Hepatocyte (in vitro differentiated cells): Measurements from ENCODE around the gene BORCS5. TPM values are rescaled to one million over a fixed set of nuclear protein-coding genes. Genes with fewer than 3 reads are reported as not detected.
"Not testable (repeated sequence)": the region's sequence is repeated elsewhere in the genome, so short reads cannot be mapped to it uniquely, and the experiment has no call there.

ENCODE experiments used
- DNase-seq: peaks from one replicate; pipeline ENCODE4 v3.0.0-alpha.2; 2016; ENCODE audit warnings: low spot score
- H2AFZ ChIP-seq: fragments of 200-600 bp; sonication (generic); 2 replicates; pipeline ENCODE4 v1.6.0; 2016; ENCODE audit warnings: antibody characterized with exemption, mild to moderate bottlenecking
- H3K27ac ChIP-seq: fragments of 200-600 bp; sonication (generic); 2 replicates; pipeline ENCODE4 v1.5.1; 2016; ENCODE audit warnings: mild to moderate bottlenecking
- H3K27me3 ChIP-seq: fragments of 200-600 bp; sonication (generic); 2 replicates; pipeline ENCODE4 v1.6.1; 2016
- H3K36me3 ChIP-seq: fragments of 200-600 bp; sonication (generic); replicated peaks from 2 replicates; pipeline ENCODE4 v1.5.1; 2016; ENCODE audit warnings: low read depth; ENCODE audit not compliant: insufficient read depth
- H3K4me1 ChIP-seq: fragments of 200-600 bp; sonication (generic); 2 replicates; pipeline ENCODE4 v1.5.1; 2016; ENCODE audit warnings: mild to moderate bottlenecking, moderate library complexity; ENCODE audit not compliant: insufficient read depth
- H3K4me2 ChIP-seq: fragments of 200-600 bp; sonication (generic); 2 replicates; pipeline ENCODE4 v1.6.0; 2016
- H3K4me3 ChIP-seq: fragments of 200-600 bp; sonication (generic); 2 replicates; pipeline ENCODE4 v1.5.1; 2016; ENCODE audit warnings: mild to moderate bottlenecking
- H3K79me2 ChIP-seq: fragments of 200-600 bp; sonication (generic); 2 replicates; pipeline ENCODE4 v1.6.0; 2017; ENCODE audit warnings: mild to moderate bottlenecking
- H3K9me2 ChIP-seq: fragments of 200-600 bp; sonication (generic); replicated peaks from 2 replicates; pipeline ENCODE4 v1.6.0; 2017; ENCODE audit warnings: mild to moderate bottlenecking; ENCODE audit not compliant: insufficient read depth
- H3K9me3 ChIP-seq: fragments of 200-600 bp; sonication (generic); 2 replicates; pipeline ENCODE4 v1.5.1; 2016; ENCODE audit warnings: low read depth, mild to moderate bottlenecking
- H4K20me1 ChIP-seq: fragments of 200-600 bp; sonication (generic); 2 replicates; pipeline ENCODE4 v1.6.0; 2016; ENCODE audit warnings: mild to moderate bottlenecking; ENCODE audit not compliant: insufficient read depth, poor library complexity, severe bottlenecking
- EZH2 ChIP-seq: fragments of 200-600 bp; sonication (generic); IDR thresholded peaks from 2 replicates; pipeline ENCODE4 v1.6.1; 2016; ENCODE audit warnings: antibody characterized with exemption, mild to moderate bottlenecking, borderline replicate concordance
- EZH2phosphoT487 ChIP-seq: fragments of 200-600 bp; sonication (generic); IDR thresholded peaks from one replicate; pipeline ENCODE4 v1.6.1; 2018; ENCODE audit warnings: antibody characterized with exemption, mild to moderate bottlenecking, low read depth, moderate library complexity; ENCODE audit not compliant: unreplicated experiment, severe bottlenecking
- WGBS: methylation state at CpG from one replicate; pipeline ENCODE4 v1.1.6; 2016; ENCODE audit warnings: low lambda C conversion rate; ENCODE audit errors: missing lambda C conversion rate; 5-methylcytosine and 5-hydroxymethylcytosine counted together
- polyA plus RNA-seq: library from polyadenylated mRNA; unstranded; fragments of >200 nt; fragmentation: Nextera tagmentation; extraction: Ambion mirVana; gene quantifications from 2 replicates; pipeline ENCODE4 v1.2.1, GENCODE V29; 2016
- total RNA-seq: library from RNA; depleted of rRNA; stranded (reverse); fragments of >200 nt; gene quantifications from 2 replicates; pipeline ENCODE4 v1.2.3, GENCODE V29; 2014
- TF ChIP-seq, protein P1 (sequence below): fragments of 200-600 bp; sonication (generic); IDR thresholded peaks from 2 replicates; pipeline ENCODE4 v1.5.1; 2016; ENCODE audit warnings: antibody characterized with exemption, mild to moderate bottlenecking; ENCODE audit not compliant: poor library complexity

Gene BORCS5
- total and polyA plus RNA-seq, 2 experiments from 2014 or later: 6.6 to 11.2 TPM

DNA sequence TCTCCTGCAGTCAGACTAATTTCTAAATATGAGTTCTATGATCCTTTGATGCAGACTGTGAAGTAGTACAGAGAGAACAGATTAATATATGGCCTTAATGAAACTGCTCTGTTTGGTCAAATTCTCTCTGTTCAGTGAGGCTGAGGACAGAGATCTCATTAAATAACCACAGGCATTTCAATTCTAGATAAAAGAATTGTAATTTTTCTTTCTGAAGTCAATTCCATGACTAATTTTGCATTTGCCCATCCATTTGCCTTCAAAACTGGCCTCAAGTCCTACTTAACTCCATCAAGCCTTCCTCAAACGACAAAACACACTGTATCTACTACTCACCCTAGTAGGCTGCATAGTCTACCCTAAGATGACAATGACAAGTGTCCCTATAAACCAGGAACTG is 138.7 kb downstream of the BORCS5 start:
- H3K9me3 ChIP-seq: no peaks in the 10 kb centered on the region
- no peak for DNase-seq
- H4K20me1 ChIP-seq: no peaks in the 10 kb centered on the region
- TF ChIP-seq, protein P1, sequence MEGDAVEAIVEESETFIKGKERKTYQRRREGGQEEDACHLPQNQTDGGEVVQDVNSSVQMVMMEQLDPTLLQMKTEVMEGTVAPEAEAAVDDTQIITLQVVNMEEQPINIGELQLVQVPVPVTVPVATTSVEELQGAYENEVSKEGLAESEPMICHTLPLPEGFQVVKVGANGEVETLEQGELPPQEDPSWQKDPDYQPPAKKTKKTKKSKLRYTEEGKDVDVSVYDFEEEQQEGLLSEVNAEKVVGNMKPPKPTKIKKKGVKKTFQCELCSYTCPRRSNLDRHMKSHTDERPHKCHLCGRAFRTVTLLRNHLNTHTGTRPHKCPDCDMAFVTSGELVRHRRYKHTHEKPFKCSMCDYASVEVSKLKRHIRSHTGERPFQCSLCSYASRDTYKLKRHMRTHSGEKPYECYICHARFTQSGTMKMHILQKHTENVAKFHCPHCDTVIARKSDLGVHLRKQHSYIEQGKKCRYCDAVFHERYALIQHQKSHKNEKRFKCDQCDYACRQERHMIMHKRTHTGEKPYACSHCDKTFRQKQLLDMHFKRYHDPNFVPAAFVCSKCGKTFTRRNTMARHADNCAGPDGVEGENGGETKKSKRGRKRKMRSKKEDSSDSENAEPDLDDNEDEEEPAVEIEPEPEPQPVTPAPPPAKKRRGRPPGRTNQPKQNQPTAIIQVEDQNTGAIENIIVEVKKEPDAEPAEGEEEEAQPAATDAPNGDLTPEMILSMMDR: no peak
- H3K4me1 ChIP-seq: no peaks in the 10 kb centered on the region
- no peak overlapping the region for H3K4me3 ChIP-seq
- H3K4me2 ChIP-seq: no peak overlapping the region
- H3K27ac ChIP-seq: no peak overlapping the region
- no peaks in the 10 kb centered on the region for H3K36me3 ChIP-seq
- H2AFZ ChIP-seq: no peak overlapping the region
- no peaks in the 10 kb centered on the region for H3K9me2 ChIP-seq
- H3K27me3 ChIP-seq: no peaks in the 10 kb centered on the region
- WGBS: 100% methylated on average over 1 of the region's 1 CpG
- peaks cover 80% of the 10 kb centered on the region for H3K79me2 ChIP-seq

DNA sequence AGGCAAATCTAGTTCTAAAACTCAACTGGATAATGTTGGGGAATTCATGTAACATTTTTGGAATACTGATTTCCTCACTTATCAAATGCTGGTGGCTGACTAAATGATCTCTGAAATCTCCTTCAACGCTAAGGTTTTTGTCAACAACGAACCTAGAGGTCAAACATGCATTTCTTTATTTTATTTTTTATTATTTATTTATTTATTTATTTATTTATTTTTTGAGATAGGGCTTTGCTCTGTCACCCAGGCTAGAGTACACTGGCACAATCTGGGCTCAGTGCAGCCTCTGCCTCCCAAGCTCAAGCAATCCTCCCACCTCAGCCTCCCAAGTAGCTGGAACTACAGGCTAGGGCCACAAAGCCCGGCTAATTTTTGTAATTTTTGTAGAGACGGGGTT is 141.3 kb downstream of the BORCS5 start:
- Histone ChIP-seq H2AFZ (no peak overlapping the region), H3K4me1 (no peaks in the 10 kb centered on the region), H3K4me2 (no peak overlapping the region), H3K27me3 (no peaks in the 10 kb centered on the region), H3K9me3 (no peaks in the 10 kb centered on the region), H3K9me2 (no peaks in the 10 kb centered on the region), H3K79me2 (peaks cover 96% of the 10 kb centered on the region), H3K4me3 (no peak overlapping the region), H4K20me1 (no peaks in the 10 kb centered on the region), H3K36me3 (no peaks in the 10 kb centered on the region), H3K27ac (no peak overlapping the region)
- 96% methylated on average over 4 of the region's 4 CpGs for WGBS
- TF ChIP-seq EZH2phosphoT487: no peak
- TF ChIP-seq, protein P1: no peak
- TF ChIP-seq EZH2: no peak
- no peak for DNase-seq

- Histone ChIP-seq H3K27ac (no peak overlapping the region), H3K27me3 (no peaks in the 10 kb centered on the region), H3K79me2 (peaks cover 97% of the 10 kb centered on the region), H3K4me2 (no peak overlapping the region), H3K36me3 (no peaks in the 10 kb centered on the region), H3K9me3 (no peaks in the 10 kb centered on the region), H3K9me2 (no peaks in the 10 kb centered on the region), H4K20me1 (no peaks in the 10 kb centered on the region), H3K4me1 (peaks cover 8% of the 10 kb centered on the region), H2AFZ (no peak overlapping the region), H3K4me3 (no peak overlapping the region)
- no peak for TF ChIP-seq EZH2phosphoT487
- TF ChIP-seq EZH2: no peak
- TF ChIP-seq, protein P1: no peak
- WGBS: 91% methylated on average over 5 of the region's 5 CpGs
- no peak for DNase-seq
These were observed 143.2 kb downstream of the BORCS5 start for GRCh38 chr12:12499909-12500604.

- Histone ChIP-seq H4K20me1 (no peaks in the 10 kb centered on the region), H3K4me1 (peaks cover 18% of the 10 kb centered on the region), H3K79me2 (peaks cover 92% of the 10 kb centered on the region)
These were observed 144.2 kb downstream of the BORCS5 start for GRCh38 chr12:12501121-12501520.

DNA sequence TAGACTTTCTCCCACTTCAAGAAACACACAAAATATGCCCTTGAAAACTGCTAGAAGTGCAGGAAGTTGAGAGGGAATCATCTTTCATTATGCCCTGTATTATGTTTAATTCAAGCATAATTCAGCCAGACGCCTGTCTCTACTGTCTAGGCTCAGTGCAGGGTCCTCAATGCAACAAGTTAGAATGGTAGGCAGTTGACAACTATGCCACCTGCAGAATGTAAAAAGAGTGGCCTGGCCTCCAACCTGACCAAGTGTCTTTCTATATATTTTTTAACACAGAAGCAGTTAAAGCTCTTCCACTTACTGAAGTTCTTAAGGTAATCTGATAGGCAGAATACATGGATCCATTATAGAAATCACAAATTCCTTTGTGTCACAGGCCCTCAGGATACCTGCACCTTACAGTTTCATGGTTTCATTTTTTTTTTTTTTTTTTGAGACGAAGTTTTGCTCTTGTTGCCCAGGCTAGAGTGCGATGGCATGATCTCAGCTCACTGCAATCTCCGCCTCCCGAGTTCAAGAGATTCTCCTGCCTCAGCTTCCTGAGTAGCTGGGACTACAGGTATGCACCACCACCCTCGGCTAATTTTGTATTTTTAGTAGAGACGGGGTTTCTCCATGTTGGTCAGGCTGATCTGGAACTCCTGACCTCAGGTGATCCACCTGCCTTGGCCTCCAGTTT is 145.4 kb downstream of the BORCS5 start:
- H3K36me3 ChIP-seq, H3K4me3 ChIP-seq, H3K27ac ChIP-seq, H3K9me2 ChIP-seq, H3K27me3 ChIP-seq, H3K9me3 ChIP-seq, DNase-seq, H3K4me2 ChIP-seq, H2AFZ ChIP-seq, H4K20me1 ChIP-seq: not testable (repeated sequence)
- WGBS: 95% methylated on average over 7 of the region's 7 CpGs
- peaks cover 29% of the 10 kb centered on the region for H3K4me1 ChIP-seq
- H3K79me2 ChIP-seq: peaks cover 90% of the 10 kb centered on the region

More at GRCh38 chr12:12501121-12501520, 144.2 kb downstream of the BORCS5 start:
- no peaks in the 10 kb centered on the region for H3K9me3 ChIP-seq
- no peaks in the 10 kb centered on the region for H3K27me3 ChIP-seq
- H3K4me3 ChIP-seq: no peak overlapping the region
- H3K9me2 ChIP-seq: no peaks in the 10 kb centered on the region
- no peak overlapping the region for H3K4me2 ChIP-seq
- H3K27ac ChIP-seq: no peak overlapping the region
- TF ChIP-seq, protein P1: no peak
- no peak for TF ChIP-seq EZH2
- no peak for TF ChIP-seq EZH2phosphoT487
- H3K36me3 ChIP-seq: no peaks in the 10 kb centered on the region
- 64% methylated on average over 3 of the region's 3 CpGs for WGBS
- no peak for DNase-seq
- H2AFZ ChIP-seq: no peak overlapping the region
